Upper lobe of left lung (tissue), 6 donors: ENCODE measurements around the gene TSPAN1. TPM values are rescaled to one million over a fixed set of nuclear protein-coding genes. Genes with fewer than 3 reads are reported as not detected.

Experiments used
- ATAC-seq, 2 donors: fragments of 200-7000 bp; cut with Tn5 transposase; one replicate each; pipeline ENCODE4 v1.9.1; 2022; ENCODE audit warnings: mild to moderate bottlenecking in 2 of 2, moderate library complexity in 2 of 2; ENCODE audit not compliant: low FRiP score in 2 of 2
- DNase-seq, 2 donors: peaks; one replicate each; pipeline ENCODE4 v3.0.0-alpha.2; 2019 to 2020
- H3K27ac ChIP-seq, 4 donors: fragments of 200-600 bp; sonication (generic); one replicate each; pipeline ENCODE4 v1.5.1; 2016 to 2019
- H3K27me3 ChIP-seq, 4 donors: fragments of 200-600 bp; sonication (generic); one replicate each; pipeline ENCODE4 v1.5.1; 2017 to 2019
- H3K36me3 ChIP-seq, 4 donors: fragments of 200-600 bp; sonication (generic); one replicate each; pipeline ENCODE4 v1.5.1; 2016 to 2019
- H3K4me1 ChIP-seq, 4 donors: fragments of 200-600 bp; sonication (generic); one replicate each; pipeline ENCODE4 v1.5.1; 2018 to 2019
- H3K4me3 ChIP-seq, 4 donors: fragments of 200-600 bp; sonication (generic); one replicate each; pipeline ENCODE4 v1.5.1; 2017 to 2019; ENCODE audit warnings: mild to moderate bottlenecking in 2 of 4, moderate library complexity in 1 of 4
- H3K9me3 ChIP-seq, 4 donors: fragments of 200-600 bp; sonication (generic); one replicate each; pipeline ENCODE4 v1.5.1; 2018 to 2019
- EP300 ChIP-seq, 4 donors: sonication (generic); formaldehyde crosslinking; IDR thresholded peaks; one replicate each; pipeline ENCODE4 v1.5.1; 2017; ENCODE audit warnings: antibody characterized with exemption in 4 of 4, control low read depth in 2 of 4
- POLR2A ChIP-seq, 4 donors: fragments of 450-650 bp; IDR thresholded peaks; one replicate each; pipeline ENCODE4 v1.5.1; 2016 to 2017; ENCODE audit warnings: antibody characterized with exemption in 4 of 4, mild to moderate bottlenecking in 2 of 4
- POLR2AphosphoS5 ChIP-seq, 2 donors: sonication (generic); formaldehyde crosslinking; IDR thresholded peaks; one replicate each; pipeline ENCODE4 v1.5.1; 2017; ENCODE audit warnings: antibody characterized with exemption in 2 of 2
- WGBS, 2 donors: methylation state at CpG; one replicate each; pipeline ENCODE4 v1.1.5; 2017 to 2018; 5-methylcytosine and 5-hydroxymethylcytosine counted together
- total RNA-seq, 6 donors: library from RNA; depleted of rRNA in 4 of 6; stranded (reverse); fragments of >200 nt in 4 of 6; gene quantifications; one replicate each; pipeline versions ENCODE4 v1.1.0 to v1.2.1, GENCODE V29; 2016 to 2021
- TF ChIP-seq, protein P1 (sequence below), 6 experiments: fragments of 450-650 bp in 4 of 6; fragments of 200-600 bp in 2 of 6; sonication (generic) in 2 of 6; IDR thresholded peaks; one replicate each; pipeline ENCODE4 v1.5.1; 2016 to 2019; ENCODE audit warnings: antibody characterized with exemption in 6 of 6
- donor health status: DM: no; HTN: no; CAD: no; lungs with moderate emphysema.
- donor health status: DM: no; HTN: yes; CAD: no; lungs with severe emphysema.

The TSPAN1 gene
- total RNA-seq, 6 donors from 2014 or later, result 12.2 to 109 (median 31.2) TPM

DNA sequence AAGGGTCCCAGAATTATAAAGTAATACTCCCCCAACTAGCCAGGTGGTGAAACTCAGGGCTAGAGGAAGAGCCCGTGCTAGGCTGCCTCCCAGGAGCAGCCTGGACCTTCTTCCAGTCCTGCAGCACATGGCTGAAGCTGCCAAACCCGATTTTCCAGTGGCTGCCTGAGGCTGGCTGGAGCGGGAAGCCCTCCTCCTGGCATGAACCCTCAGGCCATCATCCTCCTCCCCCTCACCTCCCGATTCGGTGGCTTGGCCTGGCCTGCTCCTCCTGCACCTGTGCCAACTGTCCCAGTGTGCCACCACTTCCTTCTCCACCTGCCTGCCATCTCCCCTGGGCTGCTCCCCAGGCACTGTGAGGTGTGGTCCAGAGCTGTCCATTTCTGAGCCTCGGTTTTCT lies 3.0 kb upstream of the TSPAN1 start:
- ATAC-seq (peak in 1 of 2 donors; percentile 41), DNase-seq (peak; percentile 49 to 87)
- Histone ChIP-seq H3K27ac (peak overlapping the region; percentile 70 to 92 (median 88)), H3K4me3 (no peak overlapping the region), H3K36me3 (no peaks in the 10 kb centered on the region), H3K27me3 (no peaks in the 10 kb centered on the region), H3K4me1 (peaks cover 69 to 86% (median 82%) of the 10 kb centered on the region in 4 donors), H3K9me3 (no peaks in the 10 kb centered on the region)
- WGBS, 2 donors, result 44 to 49% methylated on average over 6 of the region's 6 CpGs
- peak in 1 of 4 donors; percentile 72 for TF ChIP-seq EP300 (IDR thresholded peaks at IDR 0.05)
- TF ChIP-seq POLR2AphosphoS5 (IDR thresholded peaks at IDR 0.05), result peak; percentile 8 to 27
- TF ChIP-seq, protein P1, sequence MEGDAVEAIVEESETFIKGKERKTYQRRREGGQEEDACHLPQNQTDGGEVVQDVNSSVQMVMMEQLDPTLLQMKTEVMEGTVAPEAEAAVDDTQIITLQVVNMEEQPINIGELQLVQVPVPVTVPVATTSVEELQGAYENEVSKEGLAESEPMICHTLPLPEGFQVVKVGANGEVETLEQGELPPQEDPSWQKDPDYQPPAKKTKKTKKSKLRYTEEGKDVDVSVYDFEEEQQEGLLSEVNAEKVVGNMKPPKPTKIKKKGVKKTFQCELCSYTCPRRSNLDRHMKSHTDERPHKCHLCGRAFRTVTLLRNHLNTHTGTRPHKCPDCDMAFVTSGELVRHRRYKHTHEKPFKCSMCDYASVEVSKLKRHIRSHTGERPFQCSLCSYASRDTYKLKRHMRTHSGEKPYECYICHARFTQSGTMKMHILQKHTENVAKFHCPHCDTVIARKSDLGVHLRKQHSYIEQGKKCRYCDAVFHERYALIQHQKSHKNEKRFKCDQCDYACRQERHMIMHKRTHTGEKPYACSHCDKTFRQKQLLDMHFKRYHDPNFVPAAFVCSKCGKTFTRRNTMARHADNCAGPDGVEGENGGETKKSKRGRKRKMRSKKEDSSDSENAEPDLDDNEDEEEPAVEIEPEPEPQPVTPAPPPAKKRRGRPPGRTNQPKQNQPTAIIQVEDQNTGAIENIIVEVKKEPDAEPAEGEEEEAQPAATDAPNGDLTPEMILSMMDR (IDR thresholded peaks at IDR 0.05), result no peak
- no peak for TF ChIP-seq POLR2A (IDR thresholded peaks at IDR 0.05)

DNA sequence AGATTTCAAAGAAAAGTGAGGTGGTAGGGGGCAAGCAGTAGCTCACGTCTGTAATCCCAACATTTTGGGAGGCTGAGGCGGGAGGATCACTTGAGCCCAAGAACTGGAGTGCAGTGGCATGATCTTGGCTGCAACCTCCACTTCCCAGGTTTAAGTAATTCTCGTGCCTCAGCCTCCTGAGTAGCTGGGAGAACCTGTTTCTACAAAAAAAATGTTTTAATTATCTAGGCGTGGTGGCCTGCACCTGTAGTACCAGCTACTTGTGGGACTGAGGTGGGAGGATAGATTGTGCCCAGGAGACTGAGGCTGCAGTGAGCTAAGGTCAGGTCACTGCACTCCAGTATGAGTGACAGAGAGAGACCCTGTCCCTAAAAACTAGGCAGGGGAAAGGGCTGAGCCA lies 2.6 kb upstream of the TSPAN1 start:
- ATAC-seq (no peak), DNase-seq (no peak)
- 69 to 73% methylated on average over 4 of the region's 4 CpGs for WGBS, 2 donors
- no peaks in the 10 kb centered on the region for H3K36me3 ChIP-seq
- H3K27me3 ChIP-seq, result no peaks in the 10 kb centered on the region
- no peak overlapping the region for H3K4me3 ChIP-seq
- H3K9me3 ChIP-seq, result no peaks in the 10 kb centered on the region
- peaks cover 67 to 81% (median 77%) of the 10 kb centered on the region in 4 donors for H3K4me1 ChIP-seq
- TF ChIP-seq POLR2AphosphoS5 (IDR thresholded peaks at IDR 0.05) (no peak), EP300 (IDR thresholded peaks at IDR 0.05) (no peak), POLR2A (IDR thresholded peaks at IDR 0.05) (no peak)
- TF ChIP-seq, protein P1 (IDR thresholded peaks at IDR 0.05), result no peak
- H3K27ac ChIP-seq, result peak overlapping the region; percentile 70 to 92 (median 88)

DNA sequence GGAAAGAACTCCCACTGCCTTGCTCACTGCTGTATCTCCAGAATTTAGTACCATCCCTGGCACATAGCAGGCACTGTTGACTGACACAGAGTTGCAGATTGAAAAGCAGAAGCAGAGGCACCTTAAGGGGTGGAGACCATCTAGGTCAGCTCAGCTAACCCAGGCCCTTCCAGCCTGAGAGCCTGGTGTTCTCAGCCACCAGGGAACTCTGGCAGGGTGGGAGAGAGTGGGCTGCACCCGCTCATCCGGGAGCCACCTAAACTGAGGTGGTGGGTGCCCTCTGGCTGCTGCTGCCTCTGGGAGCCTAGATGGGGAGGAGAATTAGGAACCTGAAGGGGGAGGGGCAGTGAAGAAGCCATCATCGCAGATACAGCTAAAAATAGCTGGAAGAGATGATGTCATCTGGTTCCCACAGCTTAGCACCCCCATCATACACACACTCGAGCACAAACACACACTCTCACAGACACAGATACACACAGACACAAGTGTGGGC lies 1.5 kb upstream of the TSPAN1 start:
- ATAC-seq (no peak), DNase-seq (no peak)
- WGBS, 2 donors, result 42 to 47% methylated on average over 4 of the region's 4 CpGs
- no peaks in the 10 kb centered on the region for H3K9me3 ChIP-seq
- peak overlapping the region; percentile 46 to 92 (median 88) for H3K27ac ChIP-seq
- H3K36me3 ChIP-seq, result no peaks in the 10 kb centered on the region
- no peak for TF ChIP-seq POLR2A (IDR thresholded peaks at IDR 0.05)
- TF ChIP-seq, protein P1 (IDR thresholded peaks at IDR 0.05), result no peak
- no peak for TF ChIP-seq POLR2AphosphoS5 (IDR thresholded peaks at IDR 0.05)
- no peak for TF ChIP-seq EP300 (IDR thresholded peaks at IDR 0.05)
- H3K4me3 ChIP-seq, result no peak overlapping the region
- H3K4me1 ChIP-seq, result peaks cover 57 to 70% (median 68%) of the 10 kb centered on the region in 4 donors
- no peaks in the 10 kb centered on the region for H3K27me3 ChIP-seq

DNA sequence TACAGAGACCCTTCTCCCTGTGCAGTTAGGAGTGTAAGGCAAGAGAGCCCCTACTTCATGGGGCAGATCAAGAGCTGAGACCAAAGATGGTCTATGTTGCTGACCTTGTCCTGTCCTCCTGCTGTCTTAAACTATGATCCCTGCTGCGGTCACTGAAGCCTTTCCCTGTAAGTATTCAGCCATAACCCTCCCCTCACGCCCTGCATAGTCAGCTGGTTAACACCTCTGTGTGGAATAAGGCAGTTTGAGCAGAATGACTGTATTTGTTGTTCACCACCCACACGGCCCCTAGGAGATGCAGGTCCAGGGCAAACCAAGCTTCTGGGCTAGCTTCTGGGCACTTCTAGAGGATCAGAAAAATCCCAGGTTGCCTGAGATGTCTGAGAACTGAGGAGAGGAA lies 356 bp downstream of the TSPAN1 start:
- Histone ChIP-seq H3K4me3 (no peak overlapping the region), H3K4me1 (peaks cover 53 to 71% (median 62%) of the 10 kb centered on the region in 4 donors), H3K27ac (peak overlapping the region; percentile 78 to 92 (median 88)), H3K36me3 (no peaks in the 10 kb centered on the region), H3K9me3 (no peaks in the 10 kb centered on the region), H3K27me3 (no peaks in the 10 kb centered on the region)
- TF ChIP-seq POLR2AphosphoS5 (IDR thresholded peaks at IDR 0.05) (no peak), EP300 (IDR thresholded peaks at IDR 0.05) (no peak), POLR2A (IDR thresholded peaks at IDR 0.05) (no peak)
- TF ChIP-seq, protein P1 (IDR thresholded peaks at IDR 0.05), result no peak
- no peak for ATAC-seq
- no peak for DNase-seq
- 69 to 85% methylated on average over 3 of the region's 3 CpGs for WGBS, 2 donors
